H1 (cell line): ENCODE measurements around the gene MFAP3L. TPM values are rescaled to one million over a fixed set of nuclear protein-coding genes. Genes with fewer than 3 reads are reported as not detected.

Experiments used
- KDM1A ChIP-seq: fragments of 200-600, 300-600 bp; sonication (generic); IDR thresholded peaks from 2 replicates; pipeline ENCODE4 v1.7.1; 2016; ENCODE audit warnings: mild to moderate bottlenecking, low read length, borderline replicate concordance
- polyA plus RNA-seq, 7 experiments: library from polyadenylated mRNA; depleted of rRNA in 3 of 7; stranded (reverse) in 5 of 7; unstranded in 2 of 7; fragments of >200 nt in 5 of 7; fragments of 200-250 nt in 2 of 7; gene quantifications; 1 replicate in 5 of 7; 2 replicates in 1 of 7; 4 replicates in 1 of 7; pipeline versions ENCODE4 v1.2.1 to v1.2.3, GENCODE V29; 2011 to 2013; ENCODE audit warnings: missing spikeins in 2 of 7, mixed read lengths in 2 of 7
- total RNA-seq: library from RNA; stranded (reverse); fragmentation: NEBNext Ultra II Directional; extraction: Animal tissue kit (Norgen Biotek cat#: 25700); gene quantifications from 2 replicates; pipeline ENCODE4 v1.2.1, GENCODE V29; 2021

Gene MFAP3L
- total and polyA plus RNA-seq, 2 of the 8 experiments (the other 6 are each of a cell fraction or from before 2014, with no cell fraction given) = 7.0 to 9.8 TPM

DNA sequence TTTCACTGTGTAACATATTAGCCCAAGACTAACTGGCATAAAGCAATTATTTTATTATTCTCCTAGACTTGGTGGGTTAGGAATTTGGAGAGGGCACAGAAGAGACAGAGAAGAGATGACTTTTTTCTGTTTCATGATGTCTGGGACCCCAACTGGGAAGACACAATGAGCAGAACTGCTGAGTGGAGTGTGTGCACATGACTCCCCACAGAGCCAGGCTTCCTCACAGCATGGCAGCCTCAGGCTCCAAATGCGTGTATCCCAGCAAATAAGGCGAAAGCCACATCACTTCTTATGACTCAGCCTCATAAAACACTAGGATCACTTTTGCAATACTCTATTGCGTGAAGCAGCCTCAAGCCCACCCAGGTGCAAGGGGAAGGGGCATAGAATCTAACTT is 68.4 kb downstream of the MFAP3L start (continued):
- no peak for TF ChIP-seq KDM1A
